ENCODE measurements around the gene LRGUK.

Gene LRGUK

GRCh38 chr7:134255814-134256213, 128.7 kb downstream of the LRGUK start:
- ChIA-PET CTCF (no interaction called here), POLR2A (no interaction called here)
- Histone ChIP-seq H3K27ac (ENCODE audit: insufficient read depth in 1 of 2, low read depth in 1 of 2, low read length in 2 of 2, poor library complexity in 1 of 2, severe bottlenecking in 2 of 2) (no peak overlapping the region), H3K36me3 (ENCODE audit: control insufficient read depth in 4 of 4, insufficient read depth in 4 of 4, low read length in 3 of 4) (no peaks in the 10 kb centered on the region), H3K27me3 (replicated peaks in 2 of 5; ENCODE audit: control insufficient read depth in 4 of 5, insufficient read depth in 5 of 5, low read length in 4 of 5) (no peaks in the 10 kb centered on the region), H3K4me1 (ENCODE audit: control extremely low read depth in 1 of 4, control insufficient read depth in 4 of 4, insufficient read depth in 4 of 4, low read length in 3 of 4) (no peaks in the 10 kb centered on the region), H3K4me3 (ENCODE audit: control insufficient read depth in 1 of 7, extremely low read depth in 1 of 7, insufficient read depth in 4 of 7, low read depth in 2 of 7, low read length in 6 of 7) (no peak overlapping the region), H3K9me3 (ENCODE audit: control extremely low read depth in 1 of 5, control insufficient read depth in 4 of 5, insufficient read depth in 2 of 5, low read depth in 1 of 5, low read length in 4 of 5) (no peaks in the 10 kb centered on the region)
- 95% methylated on average over 5 of the region's 5 CpGs for WGBS (ENCODE audit: insufficient coverage)
- DNase-seq: no peak

GRCh38 chr7:134262322-134262721, 135.2 kb downstream of the LRGUK start:
- no peak for DNase-seq
- no peaks in the 10 kb centered on the region for H3K4me1 ChIP-seq (ENCODE audit: control extremely low read depth in 1 of 4, control insufficient read depth in 4 of 4, insufficient read depth in 4 of 4, low read length in 3 of 4)

GRCh38 chr7:134276951-134277350, 149.8 kb downstream of the LRGUK start:
- CTCF ChIA-PET: no interaction called here
- no peak overlapping the region for H3K4me3 ChIP-seq (ENCODE audit: control insufficient read depth in 1 of 7, extremely low read depth in 1 of 7, insufficient read depth in 4 of 7, low read depth in 2 of 7, low read length in 6 of 7)

More at GRCh38 chr7:134262322-134262721, 135.2 kb downstream of the LRGUK start:
- 100% methylated on average over 1 of the region's 4 CpGs for WGBS (ENCODE audit: insufficient coverage)
- Histone ChIP-seq H3K27ac (ENCODE audit: insufficient read depth in 1 of 2, low read depth in 1 of 2, low read length in 2 of 2, poor library complexity in 1 of 2, severe bottlenecking in 2 of 2) (no peak overlapping the region), H3K27me3 (replicated peaks in 2 of 5; ENCODE audit: control insufficient read depth in 4 of 5, insufficient read depth in 5 of 5, low read length in 4 of 5) (peaks cover 0 to 2% (median 0%) of the 10 kb centered on the region in 5 experiments), H3K36me3 (ENCODE audit: control insufficient read depth in 4 of 4, insufficient read depth in 4 of 4, low read length in 3 of 4) (no peaks in the 10 kb centered on the region), H3K4me3 (ENCODE audit: control insufficient read depth in 1 of 7, extremely low read depth in 1 of 7, insufficient read depth in 4 of 7, low read depth in 2 of 7, low read length in 6 of 7) (no peak overlapping the region), H3K9me3 (ENCODE audit: control extremely low read depth in 1 of 5, control insufficient read depth in 4 of 5, insufficient read depth in 2 of 5, low read depth in 1 of 5, low read length in 4 of 5) (peaks cover 0 to 4% (median 2%) of the 10 kb centered on the region in 5 experiments)
- POLR2A ChIA-PET: no interaction called here
- CTCF ChIA-PET: no interaction called here

GRCh38 chr7:134278502-134279153, 151.5 kb downstream of the LRGUK start:
- 90% methylated on average over 2 of the region's 7 CpGs for WGBS (ENCODE audit: insufficient coverage)
- DNase-seq: no peak
- Histone ChIP-seq H3K9me3 (ENCODE audit: control extremely low read depth in 1 of 5, control insufficient read depth in 4 of 5, insufficient read depth in 2 of 5, low read depth in 1 of 5, low read length in 4 of 5) (no peaks in the 10 kb centered on the region), H3K36me3 (ENCODE audit: control insufficient read depth in 4 of 4, insufficient read depth in 4 of 4, low read length in 3 of 4) (no peaks in the 10 kb centered on the region), H3K27me3 (replicated peaks in 2 of 5; ENCODE audit: control insufficient read depth in 4 of 5, insufficient read depth in 5 of 5, low read length in 4 of 5) (peaks cover 0 to 2% (median 0%) of the 10 kb centered on the region in 5 experiments), H3K27ac (ENCODE audit: insufficient read depth in 1 of 2, low read depth in 1 of 2, low read length in 2 of 2, poor library complexity in 1 of 2, severe bottlenecking in 2 of 2) (no peak overlapping the region), H3K4me3 (ENCODE audit: control insufficient read depth in 1 of 7, extremely low read depth in 1 of 7, insufficient read depth in 4 of 7, low read depth in 2 of 7, low read length in 6 of 7) (no peak overlapping the region), H3K4me1 (ENCODE audit: control extremely low read depth in 1 of 4, control insufficient read depth in 4 of 4, insufficient read depth in 4 of 4, low read length in 3 of 4) (no peaks in the 10 kb centered on the region)
- POLR2A ChIA-PET: no interaction called here
- CTCF ChIA-PET: no interaction called here

More at GRCh38 chr7:134276951-134277350, 149.8 kb downstream of the LRGUK start:
- DNase-seq: no peak
- peaks cover 0 to 2% (median 0%) of the 10 kb centered on the region in 5 experiments for H3K27me3 ChIP-seq (replicated peaks in 2 of 5; ENCODE audit: control insufficient read depth in 4 of 5, insufficient read depth in 5 of 5, low read length in 4 of 5)
- no peaks in the 10 kb centered on the region for H3K36me3 ChIP-seq (ENCODE audit: control insufficient read depth in 4 of 4, insufficient read depth in 4 of 4, low read length in 3 of 4)
- no peaks in the 10 kb centered on the region for H3K4me1 ChIP-seq (ENCODE audit: control extremely low read depth in 1 of 4, control insufficient read depth in 4 of 4, insufficient read depth in 4 of 4, low read length in 3 of 4)
- POLR2A ChIA-PET: no interaction called here
- no peaks in the 10 kb centered on the region for H3K9me3 ChIP-seq (ENCODE audit: control extremely low read depth in 1 of 5, control insufficient read depth in 4 of 5, insufficient read depth in 2 of 5, low read depth in 1 of 5, low read length in 4 of 5)
- 64% methylated on average over 5 of the region's 5 CpGs for WGBS (ENCODE audit: insufficient coverage)
- no peak overlapping the region for H3K27ac ChIP-seq (ENCODE audit: insufficient read depth in 1 of 2, low read depth in 1 of 2, low read length in 2 of 2, poor library complexity in 1 of 2, severe bottlenecking in 2 of 2)

GRCh38 chr7:134279336-134279735, 152.2 kb downstream of the LRGUK start:
- Histone ChIP-seq H3K9me3 (ENCODE audit: control extremely low read depth in 1 of 5, control insufficient read depth in 4 of 5, insufficient read depth in 2 of 5, low read depth in 1 of 5, low read length in 4 of 5) (no peaks in the 10 kb centered on the region), H3K27me3 (replicated peaks in 2 of 5; ENCODE audit: control insufficient read depth in 4 of 5, insufficient read depth in 5 of 5, low read length in 4 of 5) (no peaks in the 10 kb centered on the region), H3K36me3 (ENCODE audit: control insufficient read depth in 4 of 4, insufficient read depth in 4 of 4, low read length in 3 of 4) (no peaks in the 10 kb centered on the region), H3K27ac (ENCODE audit: insufficient read depth in 1 of 2, low read depth in 1 of 2, low read length in 2 of 2, poor library complexity in 1 of 2, severe bottlenecking in 2 of 2) (no peak overlapping the region), H3K4me3 (ENCODE audit: control insufficient read depth in 1 of 7, extremely low read depth in 1 of 7, insufficient read depth in 4 of 7, low read depth in 2 of 7, low read length in 6 of 7) (no peak overlapping the region), H3K4me1 (ENCODE audit: control extremely low read depth in 1 of 4, control insufficient read depth in 4 of 4, insufficient read depth in 4 of 4, low read length in 3 of 4) (no peaks in the 10 kb centered on the region)
- DNase-seq: no peak
- CTCF ChIA-PET: no interaction called here
- POLR2A ChIA-PET: no interaction called here
- 96% methylated on average over 3 of the region's 3 CpGs for WGBS (ENCODE audit: insufficient coverage)

- no peaks in the 10 kb centered on the region for H3K36me3 ChIP-seq (ENCODE audit: control insufficient read depth in 4 of 4, insufficient read depth in 4 of 4, low read length in 3 of 4)
- ChIA-PET CTCF (no interaction called here), POLR2A (no interaction called here)
- DNase-seq: no peak
- no peaks in the 10 kb centered on the region for H3K9me3 ChIP-seq (ENCODE audit: control extremely low read depth in 1 of 5, control insufficient read depth in 4 of 5, insufficient read depth in 2 of 5, low read depth in 1 of 5, low read length in 4 of 5)
- H3K27ac ChIP-seq (ENCODE audit: insufficient read depth in 1 of 2, low read depth in 1 of 2, low read length in 2 of 2, poor library complexity in 1 of 2, severe bottlenecking in 2 of 2): no peak overlapping the region
- H3K4me1 ChIP-seq (ENCODE audit: control extremely low read depth in 1 of 4, control insufficient read depth in 4 of 4, insufficient read depth in 4 of 4, low read length in 3 of 4): no peaks in the 10 kb centered on the region
- H3K27me3 ChIP-seq (replicated peaks in 2 of 5; ENCODE audit: control insufficient read depth in 4 of 5, insufficient read depth in 5 of 5, low read length in 4 of 5): no peaks in the 10 kb centered on the region
- H3K4me3 ChIP-seq (ENCODE audit: control insufficient read depth in 1 of 7, extremely low read depth in 1 of 7, insufficient read depth in 4 of 7, low read depth in 2 of 7, low read length in 6 of 7): no peak overlapping the region
Measured at GRCh38 chr7:134279898-134280297, 152.8 kb downstream of the LRGUK start.

- ChIA-PET CTCF (no interaction called here), POLR2A (no interaction called here)
- Histone ChIP-seq H3K36me3 (ENCODE audit: control insufficient read depth in 4 of 4, insufficient read depth in 4 of 4, low read length in 3 of 4) (no peaks in the 10 kb centered on the region), H3K4me3 (ENCODE audit: control insufficient read depth in 1 of 7, extremely low read depth in 1 of 7, insufficient read depth in 4 of 7, low read depth in 2 of 7, low read length in 6 of 7) (no peak overlapping the region), H3K27me3 (replicated peaks in 2 of 5; ENCODE audit: control insufficient read depth in 4 of 5, insufficient read depth in 5 of 5, low read length in 4 of 5) (no peaks in the 10 kb centered on the region), H3K9me3 (ENCODE audit: control extremely low read depth in 1 of 5, control insufficient read depth in 4 of 5, insufficient read depth in 2 of 5, low read depth in 1 of 5, low read length in 4 of 5) (no peaks in the 10 kb centered on the region), H3K4me1 (ENCODE audit: control extremely low read depth in 1 of 4, control insufficient read depth in 4 of 4, insufficient read depth in 4 of 4, low read length in 3 of 4) (no peaks in the 10 kb centered on the region), H3K27ac (ENCODE audit: insufficient read depth in 1 of 2, low read depth in 1 of 2, low read length in 2 of 2, poor library complexity in 1 of 2, severe bottlenecking in 2 of 2) (no peak overlapping the region)
- no peak for DNase-seq
- no CpG with 5 or more reads among the region's 2 CpGs for WGBS (ENCODE audit: insufficient coverage)
Measured at GRCh38 chr7:134280508-134280907, 153.4 kb downstream of the LRGUK start.

Measured in common myeloid progenitor, CD34-positive (primary cell).